ENCODE measurements around the gene TRUB2. TPM values are rescaled to one million over a fixed set of nuclear protein-coding genes. Genes with fewer than 3 reads are reported as not detected.

TRUB2 gene
- total RNA-seq, 1 experiment from 2014 or later: 33.2 TPM

- TF ChIP-seq ELF4 (CRISPR knock-in tag; IDR thresholded peaks at IDR 0.05; ENCODE audit: low read depth): no peak
- TF ChIP-seq ATF1 (CRISPR knock-in tag; IDR thresholded peaks at IDR 0.05): no peak
- no peak for TF ChIP-seq IRF2 (CRISPR knock-in tag; IDR thresholded peaks at IDR 0.05; ENCODE audit: borderline replicate concordance, low read depth)
- no peak for TF ChIP-seq ZNF219 (CRISPR knock-in tag; IDR thresholded peaks at IDR 0.05; ENCODE audit: borderline replicate concordance)
- TF ChIP-seq ZNF232 (CRISPR knock-in tag; IDR thresholded peaks at IDR 0.05): no peak
These were observed at the start of gene TRUB2, which contains the start of gene COQ4 (continued) for GRCh38 chr9:128322404-128323211.

- CTCF ChIA-PET: interaction anchor here (0.5 to 3.9 kb wide), 15 partner anchors 10 to 364 kb away, joined by 3 to 35 read pairs (median 4); partner anchors contain the start of genes CERCAM and PKN3
- peaks cover 29% of the 10 kb centered on the region for H3K27me3 Mint-ChIP-seq (ENCODE audit: low read depth)
- H3K4me1 Mint-ChIP-seq: peaks cover 25% of the 10 kb centered on the region
- peak overlapping the region; percentile 95 for H3K4me3 Mint-ChIP-seq
- peak overlapping the region; percentile 7 for H3K27ac Mint-ChIP-seq
- no peaks in the 10 kb centered on the region for H3K9me3 Mint-ChIP-seq
- no peaks in the 10 kb centered on the region for H3K36me3 Mint-ChIP-seq
- POLR2A ChIA-PET: interaction anchor here (0.6 to 1.5 kb wide), 5 partner anchors 10 to 121 kb away, joined by 3 to 8 read pairs (median 4); no protein-coding TSS in a partner anchor
- no peak for ATAC-seq
- TF ChIP-seq RELA (CRISPR knock-in tag; IDR thresholded peaks at IDR 0.05; ENCODE audit: borderline replicate concordance) (no peak), FOXK1 (CRISPR knock-in tag; IDR thresholded peaks at IDR 0.05) (no peak), SP1 (CRISPR knock-in tag; conservative IDR thresholded peaks at IDR 0.05) (no peak), KAT7 (CRISPR knock-in tag; IDR thresholded peaks at IDR 0.05; ENCODE audit: borderline replicate concordance) (no peak), FOXP1 (CRISPR knock-in tag; IDR thresholded peaks at IDR 0.05; ENCODE audit: borderline replicate concordance) (no peak), TEAD1 (CRISPR knock-in tag; IDR thresholded peaks at IDR 0.05) (no peak), E2F4 (CRISPR knock-in tag; IDR thresholded peaks at IDR 0.05; ENCODE audit: borderline replicate concordance, low read depth) (no peak), TP53 (CRISPR knock-in tag; IDR thresholded peaks at IDR 0.05) (no peak)
- TF ChIP-seq, protein P1, sequence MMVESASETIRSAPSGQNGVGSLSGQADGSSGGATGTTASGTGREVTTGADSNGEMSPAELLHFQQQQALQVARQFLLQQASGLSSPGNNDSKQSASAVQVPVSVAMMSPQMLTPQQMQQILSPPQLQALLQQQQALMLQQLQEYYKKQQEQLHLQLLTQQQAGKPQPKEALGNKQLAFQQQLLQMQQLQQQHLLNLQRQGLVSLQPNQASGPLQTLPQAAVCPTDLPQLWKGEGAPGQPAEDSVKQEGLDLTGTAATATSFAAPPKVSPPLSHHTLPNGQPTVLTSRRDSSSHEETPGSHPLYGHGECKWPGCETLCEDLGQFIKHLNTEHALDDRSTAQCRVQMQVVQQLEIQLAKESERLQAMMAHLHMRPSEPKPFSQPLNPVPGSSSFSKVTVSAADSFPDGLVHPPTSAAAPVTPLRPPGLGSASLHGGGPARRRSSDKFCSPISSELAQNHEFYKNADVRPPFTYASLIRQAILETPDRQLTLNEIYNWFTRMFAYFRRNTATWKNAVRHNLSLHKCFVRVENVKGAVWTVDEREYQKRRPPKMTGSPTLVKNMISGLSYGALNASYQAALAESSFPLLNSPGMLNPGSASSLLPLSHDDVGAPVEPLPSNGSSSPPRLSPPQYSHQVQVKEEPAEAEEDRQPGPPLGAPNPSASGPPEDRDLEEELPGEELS (CRISPR knock-in tag; IDR thresholded peaks at IDR 0.05): no peak
- no peak for DNase-seq (ENCODE audit: low spot score)
These were observed 49.4 kb upstream of the TRUB2 start for GRCh38 chr9:128371630-128372117.

DNA sequence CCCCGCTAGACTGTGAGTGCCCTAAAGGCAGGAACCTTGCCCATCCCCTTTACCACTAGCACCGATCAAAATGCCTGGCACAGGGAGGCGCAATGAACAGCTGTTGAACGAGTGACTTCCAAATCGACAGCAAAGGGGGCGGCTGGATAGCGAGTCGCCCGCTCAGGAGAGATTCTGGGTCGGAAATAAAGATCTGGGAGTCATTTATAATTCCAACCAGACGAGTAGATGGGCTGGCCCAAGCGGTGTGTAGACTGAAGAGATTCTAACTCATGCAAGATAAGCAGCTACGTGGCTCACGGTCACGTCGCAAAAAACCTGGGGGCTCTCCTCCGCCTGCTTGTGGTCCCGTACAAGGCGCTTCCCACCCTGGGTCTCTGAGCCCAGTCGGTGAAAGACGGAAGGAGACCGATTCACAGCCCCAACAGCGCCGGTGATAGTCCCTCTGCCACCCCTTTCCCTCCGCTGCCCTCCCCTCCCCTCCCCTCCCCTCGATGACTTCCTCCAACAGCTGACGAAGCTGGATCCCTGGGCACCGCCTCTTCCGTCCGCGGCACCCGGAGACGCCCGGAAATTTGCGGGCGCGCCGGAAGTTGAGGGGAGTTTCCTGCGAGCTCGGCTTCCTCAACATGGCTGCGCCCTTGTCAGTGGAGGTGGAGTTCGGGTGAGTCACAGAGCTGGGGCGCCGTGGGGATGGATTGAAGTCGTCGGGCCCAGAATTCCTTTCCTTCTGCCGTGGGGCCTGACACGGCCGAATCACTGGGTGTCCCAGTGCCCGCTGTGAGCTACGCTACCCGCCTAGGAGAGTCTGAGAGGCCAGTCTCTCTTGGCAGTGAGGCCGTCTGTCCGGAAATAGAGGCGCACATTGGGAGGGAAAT, 48.7 kb upstream of the TRUB2 start, which contains the start of gene URM1:
TSS of gene URM1 (plus strand) at position 623 of the 878 bp plus-strand sequence. CDS start at position 630, 7 bp downstream.
- Mint-ChIP-seq H3K36me3 (no peaks in the 10 kb centered on the region), H3K27me3 (ENCODE audit: low read depth) (peaks cover 35% of the 10 kb centered on the region), H3K27ac (peak within 1 kb of the TSS; percentile 80), H3K9me3 (no peaks in the 10 kb centered on the region), H3K4me1 (peaks cover 26% of the 10 kb centered on the region), H3K4me3 (peak within 1 kb of the TSS; percentile 95)
- peak; percentile 89 for ATAC-seq
- ChIA-PET CTCF (interaction anchor here (0.5 to 3.9 kb wide), 17 partner anchors 9 to 363 kb away, joined by 3 to 35 read pairs (median 4); partner anchors contain the start of genes CERCAM and PKN3), POLR2A (interaction anchor here (0.6 to 1.5 kb wide), 5 partner anchors 9 to 121 kb away, joined by 3 to 8 read pairs (median 4); no protein-coding TSS in a partner anchor)
- DNase-seq (ENCODE audit: low spot score): peak; percentile 92
- no peak for TF ChIP-seq PRRX2 (CRISPR knock-in tag; IDR thresholded peaks at IDR 0.05)
- TF ChIP-seq ZMAT4 (CRISPR knock-in tag; IDR thresholded peaks at IDR 0.05): no peak
- TF ChIP-seq GTF2I (CRISPR knock-in tag; conservative IDR thresholded peaks at IDR 0.05): no peak
- peak; percentile 51; the same call in 1 of the 2 replicates for TF ChIP-seq CREM (CRISPR knock-in tag; IDR thresholded peaks at IDR 0.05)
- TF ChIP-seq HMGXB4 (CRISPR knock-in tag; IDR thresholded peaks at IDR 0.05): no peak
- no peak for TF ChIP-seq RELA (CRISPR knock-in tag; IDR thresholded peaks at IDR 0.05; ENCODE audit: borderline replicate concordance)
- TF ChIP-seq, protein P1 (CRISPR knock-in tag; IDR thresholded peaks at IDR 0.05): 0 out of 2 replicates have a peak, but pooled peaks have one; percentile 18
- peak; percentile 71 for TF ChIP-seq SP1 (CRISPR knock-in tag; conservative IDR thresholded peaks at IDR 0.05)
- TF ChIP-seq, protein P2, sequence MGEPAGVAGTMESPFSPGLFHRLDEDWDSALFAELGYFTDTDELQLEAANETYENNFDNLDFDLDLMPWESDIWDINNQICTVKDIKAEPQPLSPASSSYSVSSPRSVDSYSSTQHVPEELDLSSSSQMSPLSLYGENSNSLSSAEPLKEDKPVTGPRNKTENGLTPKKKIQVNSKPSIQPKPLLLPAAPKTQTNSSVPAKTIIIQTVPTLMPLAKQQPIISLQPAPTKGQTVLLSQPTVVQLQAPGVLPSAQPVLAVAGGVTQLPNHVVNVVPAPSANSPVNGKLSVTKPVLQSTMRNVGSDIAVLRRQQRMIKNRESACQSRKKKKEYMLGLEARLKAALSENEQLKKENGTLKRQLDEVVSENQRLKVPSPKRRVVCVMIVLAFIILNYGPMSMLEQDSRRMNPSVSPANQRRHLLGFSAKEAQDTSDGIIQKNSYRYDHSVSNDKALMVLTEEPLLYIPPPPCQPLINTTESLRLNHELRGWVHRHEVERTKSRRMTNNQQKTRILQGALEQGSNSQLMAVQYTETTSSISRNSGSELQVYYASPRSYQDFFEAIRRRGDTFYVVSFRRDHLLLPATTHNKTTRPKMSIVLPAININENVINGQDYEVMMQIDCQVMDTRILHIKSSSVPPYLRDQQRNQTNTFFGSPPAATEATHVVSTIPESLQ (CRISPR knock-in tag; IDR thresholded peaks at IDR 0.05): no peak
